Testis (tissue), 2 donors: ENCODE measurements around the gene TCERG1L.

Source experiments
- CTCF ChIP-seq, 3 experiments: fragments of 450-650 bp in 2 of 3; fragments of 200-600 bp in 1 of 3; sonication (generic) in 1 of 3; IDR thresholded peaks; one replicate each; pipeline ENCODE4 v1.5.1; 2016 to 2019; ENCODE audit warnings: antibody characterized with exemption in 3 of 3, mild to moderate bottlenecking in 2 of 3, moderate library complexity in 1 of 3
- POLR2A ChIP-seq: fragments of 450-650 bp; IDR thresholded peaks from one replicate; pipeline ENCODE4 v1.6.1; 2017; ENCODE audit warnings: antibody characterized with exemption, mild to moderate bottlenecking, moderate library complexity

DNA sequence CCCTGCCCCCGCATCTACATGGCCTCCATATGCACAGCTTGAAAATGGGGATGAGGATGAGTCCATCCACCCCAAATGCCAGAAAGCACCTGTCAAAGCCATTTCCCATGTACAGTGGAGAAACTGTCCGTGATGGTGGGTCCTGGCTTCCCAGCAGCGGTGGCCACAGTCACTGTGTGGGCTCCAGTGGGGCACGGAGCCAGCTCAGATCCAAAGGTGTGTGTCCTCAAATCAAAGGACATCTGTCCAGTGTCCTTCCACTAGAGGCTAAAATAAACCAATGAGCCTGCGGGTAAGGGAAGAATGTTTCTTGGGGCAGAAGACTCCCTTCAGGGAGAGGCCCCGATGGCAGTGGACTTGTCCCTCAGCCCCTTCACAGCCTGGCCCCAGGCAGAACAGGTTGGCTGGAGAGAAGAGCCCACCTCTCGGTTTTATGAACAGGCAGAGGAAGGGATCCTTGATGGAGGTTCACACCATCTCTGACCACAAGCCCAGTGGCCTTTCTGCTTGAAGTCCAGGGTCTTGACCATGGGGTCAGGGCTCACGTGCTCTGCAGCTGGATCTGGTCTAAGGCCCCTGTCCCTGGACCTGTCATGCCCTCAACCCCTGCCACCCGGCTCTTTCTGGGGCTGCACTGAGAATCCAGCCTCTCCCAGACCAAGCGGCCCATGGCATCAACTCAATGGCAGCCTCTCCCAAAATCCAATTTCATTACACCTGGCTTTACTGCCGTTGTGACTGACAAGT is 106.9 kb downstream of the TCERG1L start:
- TF ChIP-seq CTCF (IDR thresholded peaks at IDR 0.05) (no peak), POLR2A (no peak)
